Progenitor cell of endocrine pancreas (in vitro differentiated cells): ENCODE measurements around the gene CACNB3. TPM values are rescaled to one million over a fixed set of nuclear protein-coding genes. Genes with fewer than 3 reads are reported as not detected.
A peak's percentile ranks its signal among the peaks of the same experiment; 100 is the strongest.

Source experiments
- DNase-seq: peaks from one replicate; pipeline ENCODE4 v3.0.0; 2021; ENCODE audit warnings: low spot score; ENCODE audit not compliant: unreplicated experiment
- H3K27ac Mint-ChIP-seq: 2 replicates; pipeline ENCODE4 v1.8.0; 2021; ENCODE audit warnings: mild to moderate bottlenecking, moderate library complexity, mixed read lengths
- H3K27me3 Mint-ChIP-seq: 2 replicates; pipeline ENCODE4 v1.8.0; 2021; ENCODE audit warnings: mixed read lengths
- H3K36me3 Mint-ChIP-seq: 2 replicates; pipeline ENCODE4 v1.8.0; 2022; ENCODE audit warnings: mixed read lengths; ENCODE audit not compliant: insufficient read depth
- H3K4me1 Mint-ChIP-seq: 2 replicates; pipeline ENCODE4 v1.8.0; 2021; ENCODE audit warnings: low read depth, mixed read lengths
- H3K4me3 Mint-ChIP-seq: 2 replicates; pipeline ENCODE4 v1.8.0; 2021; ENCODE audit warnings: low read depth, mild to moderate bottlenecking, moderate library complexity, mixed read lengths
- H3K9me3 Mint-ChIP-seq: 2 replicates; pipeline ENCODE4 v1.8.0; 2021; ENCODE audit warnings: low read depth, mixed read lengths
- total RNA-seq: library from RNA; stranded (reverse); gene quantifications from 2 replicates; pipeline ENCODE4 v1.2.1, GENCODE V29; 2021
- TF ChIP-seq, protein P1 (sequence below): fragments of 200-600 bp; sonication (generic); IDR thresholded peaks from one replicate; pipeline ENCODE4 v1.5.0; 2021; ENCODE audit warnings: antibody characterized with exemption, mild to moderate bottlenecking; ENCODE audit not compliant: unreplicated experiment

The CACNB3 gene
- total RNA-seq, 1 donor from 2014 or later: 73.9 TPM

DNA sequence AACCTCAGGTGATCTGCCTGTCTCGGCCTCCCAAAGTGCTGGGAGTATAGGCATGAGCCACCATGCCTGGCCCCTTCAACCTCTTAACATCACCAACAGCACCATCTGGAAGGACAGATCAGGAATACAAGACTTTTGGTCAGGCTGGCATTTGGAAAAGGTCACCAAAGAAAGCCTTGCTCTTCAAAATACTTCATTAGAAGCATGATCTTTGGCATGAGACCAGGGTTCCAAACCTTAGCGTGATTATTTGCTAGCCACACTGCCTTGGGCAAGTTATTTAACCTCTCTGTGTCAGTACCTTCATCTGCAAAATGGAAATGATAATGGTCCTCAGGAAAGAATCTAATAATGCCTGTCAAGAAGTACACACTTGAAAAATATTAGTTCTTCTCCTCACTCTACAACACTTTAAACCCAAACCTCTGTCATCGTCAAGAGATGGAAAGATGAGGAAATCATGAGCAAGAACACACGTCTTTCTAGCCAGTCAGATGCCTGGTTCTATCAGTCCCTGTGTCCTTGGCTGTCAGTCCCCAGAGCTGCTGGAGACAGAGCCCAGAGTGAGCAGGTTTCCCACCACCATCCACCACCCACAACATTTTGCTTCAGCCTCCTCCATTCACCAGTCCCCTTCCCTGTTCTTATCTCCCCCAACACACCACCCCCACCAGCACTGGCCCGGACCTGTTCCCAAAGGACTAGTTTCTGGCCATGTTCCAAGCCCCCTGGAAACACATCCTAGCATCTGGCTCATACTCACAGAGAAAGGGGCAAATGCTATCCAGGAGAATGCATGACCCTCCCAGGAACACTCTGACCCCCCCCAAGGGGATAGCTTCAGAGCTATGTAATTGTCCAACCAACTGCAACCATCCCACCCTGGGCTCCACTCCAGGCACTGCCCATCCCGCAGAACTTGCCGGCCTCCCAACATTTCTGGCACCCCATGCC is 31.4 kb upstream of the CACNB3 start:
- H3K4me3 Mint-ChIP-seq: peak overlapping the region; percentile 94
- TF ChIP-seq, protein P1, sequence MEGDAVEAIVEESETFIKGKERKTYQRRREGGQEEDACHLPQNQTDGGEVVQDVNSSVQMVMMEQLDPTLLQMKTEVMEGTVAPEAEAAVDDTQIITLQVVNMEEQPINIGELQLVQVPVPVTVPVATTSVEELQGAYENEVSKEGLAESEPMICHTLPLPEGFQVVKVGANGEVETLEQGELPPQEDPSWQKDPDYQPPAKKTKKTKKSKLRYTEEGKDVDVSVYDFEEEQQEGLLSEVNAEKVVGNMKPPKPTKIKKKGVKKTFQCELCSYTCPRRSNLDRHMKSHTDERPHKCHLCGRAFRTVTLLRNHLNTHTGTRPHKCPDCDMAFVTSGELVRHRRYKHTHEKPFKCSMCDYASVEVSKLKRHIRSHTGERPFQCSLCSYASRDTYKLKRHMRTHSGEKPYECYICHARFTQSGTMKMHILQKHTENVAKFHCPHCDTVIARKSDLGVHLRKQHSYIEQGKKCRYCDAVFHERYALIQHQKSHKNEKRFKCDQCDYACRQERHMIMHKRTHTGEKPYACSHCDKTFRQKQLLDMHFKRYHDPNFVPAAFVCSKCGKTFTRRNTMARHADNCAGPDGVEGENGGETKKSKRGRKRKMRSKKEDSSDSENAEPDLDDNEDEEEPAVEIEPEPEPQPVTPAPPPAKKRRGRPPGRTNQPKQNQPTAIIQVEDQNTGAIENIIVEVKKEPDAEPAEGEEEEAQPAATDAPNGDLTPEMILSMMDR: no peak
- peak overlapping the region; percentile 96 for H3K27ac Mint-ChIP-seq
- no peaks in the 10 kb centered on the region for H3K27me3 Mint-ChIP-seq
- H3K4me1 Mint-ChIP-seq: peaks cover 33% of the 10 kb centered on the region
- no peaks in the 10 kb centered on the region for H3K9me3 Mint-ChIP-seq
- DNase-seq: no peak
- H3K36me3 Mint-ChIP-seq: peaks cover 4% of the 10 kb centered on the region

DNA sequence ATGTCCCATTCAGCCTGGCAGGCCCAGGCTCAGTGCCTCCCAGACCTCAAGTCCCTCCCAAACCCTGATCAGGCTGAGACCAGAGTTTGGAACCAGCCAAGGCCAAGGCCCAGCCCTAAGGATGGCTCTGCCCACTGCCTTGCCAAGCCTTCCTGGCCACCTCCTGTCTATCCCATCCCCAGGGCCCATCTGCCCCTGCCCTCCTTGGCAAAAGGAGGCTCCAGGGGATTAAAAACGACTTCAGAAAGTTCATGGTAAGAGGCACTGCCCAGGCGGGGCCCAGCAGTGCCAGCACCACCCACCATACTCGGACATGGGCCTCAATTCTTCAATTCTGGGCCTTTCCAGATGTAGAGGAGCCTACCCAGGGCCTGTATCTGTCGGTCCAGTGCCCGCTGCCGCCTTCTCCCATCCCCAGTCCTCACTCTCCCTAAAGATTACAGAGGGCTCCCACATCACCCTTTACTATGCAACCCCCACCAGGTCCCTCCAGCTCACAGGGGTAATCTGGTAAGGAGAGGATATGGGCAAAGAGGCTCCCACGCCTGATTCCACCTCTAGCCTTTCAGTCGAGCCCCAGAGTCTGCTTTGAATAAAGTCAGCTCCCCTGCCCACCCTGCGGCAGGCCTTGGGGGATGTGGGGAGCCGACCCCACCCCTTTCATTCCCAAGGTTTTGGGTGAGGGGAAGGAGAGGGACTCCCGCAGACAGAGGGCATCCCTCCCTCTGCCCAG is 30.3 kb upstream of the CACNB3 start:
- H3K4me3 Mint-ChIP-seq: peak overlapping the region; percentile 94
- H3K36me3 Mint-ChIP-seq: peaks cover 3% of the 10 kb centered on the region
- peaks cover 33% of the 10 kb centered on the region for H3K4me1 Mint-ChIP-seq
- no peak for DNase-seq
- H3K27ac Mint-ChIP-seq: peak overlapping the region; percentile 96
- H3K9me3 Mint-ChIP-seq: no peaks in the 10 kb centered on the region
- H3K27me3 Mint-ChIP-seq: no peaks in the 10 kb centered on the region
- TF ChIP-seq, protein P1: no peak

DNA sequence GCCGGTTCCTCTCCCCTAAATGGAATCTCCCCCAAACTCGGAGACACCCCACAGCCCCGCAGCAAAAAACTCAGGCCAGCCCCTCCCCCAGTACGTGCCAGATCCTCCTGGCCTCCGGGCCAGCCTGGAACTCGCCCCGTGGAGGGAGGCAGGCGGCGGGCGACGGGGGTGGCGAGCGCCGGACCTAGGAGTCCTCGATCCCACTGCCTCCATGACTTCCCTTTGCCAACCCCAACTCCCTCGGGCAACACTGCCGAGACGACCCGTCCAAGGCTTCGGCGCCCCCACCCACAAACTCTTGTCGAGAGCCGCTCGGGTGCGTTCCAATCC is 29.8 kb upstream of the CACNB3 start:
- Mint-ChIP-seq H3K36me3 (peaks cover under 1% of the 10 kb centered on the region), H3K9me3 (no peaks in the 10 kb centered on the region), H3K4me1 (peaks cover 33% of the 10 kb centered on the region), H3K27ac (peak overlapping the region; percentile 96), H3K4me3 (peak overlapping the region; percentile 94), H3K27me3 (no peaks in the 10 kb centered on the region)
- TF ChIP-seq, protein P1: no peak
- DNase-seq: no peak

DNA sequence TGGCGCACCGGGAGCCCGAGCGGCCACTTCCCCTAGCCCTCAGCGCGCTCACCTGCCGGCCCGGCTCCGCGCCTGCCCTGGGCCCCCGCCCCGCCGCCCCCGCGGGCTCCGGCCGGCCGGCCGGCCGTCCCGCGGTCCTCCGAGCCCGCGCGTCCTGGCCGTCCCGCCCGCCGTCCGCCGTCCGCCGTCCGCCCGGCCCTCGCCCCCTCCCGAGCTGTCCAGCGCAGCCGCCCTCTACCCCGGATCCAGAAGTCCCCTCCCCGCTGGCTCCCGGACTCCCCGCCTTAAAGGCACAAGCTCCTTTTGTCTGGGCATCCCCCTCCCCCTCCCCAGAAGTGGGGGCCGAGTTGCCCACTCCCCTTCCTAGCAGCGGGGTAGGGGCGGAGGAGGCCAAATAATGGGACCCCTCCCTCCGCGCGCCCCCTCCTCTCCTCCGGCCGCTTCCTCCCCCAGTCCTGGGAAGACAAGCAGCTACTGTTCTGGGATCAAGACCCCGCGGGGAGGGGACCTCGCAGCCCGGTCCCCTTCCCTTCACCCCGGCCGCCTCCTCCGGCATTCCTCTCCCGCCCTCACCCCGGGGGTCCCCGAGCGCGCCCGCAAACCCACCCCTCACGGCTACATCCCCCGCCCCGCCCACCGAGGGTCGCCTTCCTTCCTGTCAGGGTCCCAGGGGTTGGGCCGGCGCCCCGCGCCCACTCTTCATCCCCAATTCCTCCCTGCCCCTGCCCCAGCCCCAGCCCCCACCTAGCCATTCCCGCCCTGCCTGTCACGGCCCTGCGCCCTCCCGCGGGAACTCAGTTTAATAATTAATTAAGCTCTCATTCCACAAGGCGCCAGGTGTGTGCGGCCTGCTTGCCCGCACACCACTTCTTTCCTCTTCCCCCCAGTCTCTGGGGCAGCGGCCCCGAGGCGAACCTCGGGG is 29.2 kb upstream of the CACNB3 start, which contains the start of gene ADCY6:
ADCY6 (minus strand) TSS at position 236 of the 922 bp plus-strand sequence. CDS start 5,655 bp downstream, outside the sequence.
- peak within 1 kb of the TSS; percentile 97 for H3K27ac Mint-ChIP-seq
- H3K36me3 Mint-ChIP-seq: no peaks in the 10 kb centered on the region
- no peaks in the 10 kb centered on the region for H3K9me3 Mint-ChIP-seq
- H3K27me3 Mint-ChIP-seq: no peaks in the 10 kb centered on the region
- TF ChIP-seq, protein P1: no peak
- peak within 1 kb of the TSS; percentile 94 for H3K4me3 Mint-ChIP-seq
- H3K4me1 Mint-ChIP-seq: peaks cover 33% of the 10 kb centered on the region
- DNase-seq: peak; percentile 81
